K562 (cell line): ENCODE data around the gene FLAD1. TPM values are rescaled to one million over a fixed set of nuclear protein-coding genes. Genes with fewer than 3 reads are reported as not detected.

Source experiments
- ATAC-seq: fragments of 200-7000 bp; cut with Tn5 transposase; 3 replicates; pipeline ENCODE4 v1.9.1; 2020; ENCODE audit warnings: moderate library complexity
- BruUV-seq: library from RNA; stranded (reverse); fragments of 400-500 nt; replicated peaks from 2 replicates; lab custom pipeline; 2021; lab: Mats Ljungman, UMichigan
- CTCF ChIA-PET: fragments of 300-600 bp; formaldehyde crosslinking; extraction: SDS; loops from one replicate; lab custom pipeline; 2021; ENCODE audit warnings: low intra/inter-chr PET ratio; lab: Yijun Ruan, JAX
- POLR2A ChIA-PET: fragments of 300-600, 350-650 bp; sonication (Branson Sonifier 250); formaldehyde crosslinking; extraction: SDS; loops from one replicate; lab custom pipeline; 2021; ENCODE audit warnings: antibody characterized with exemption, inconsistent platforms; lab: Yijun Ruan, JAX
- DNase-seq, 4 experiments: peaks; one replicate each; pipeline versions ENCODE4 v3.0.0 to v3.0.0-alpha.2; 2011 to 2018; ENCODE audit warnings: low spot score in 3 of 4, mixed read lengths in 3 of 4; ENCODE audit errors: extremely low read depth in 1 of 4
- FAIRE-seq: peaks from 2 replicates; lab custom pipeline; 2011; peaks lifted over from hg19 to GRCh38; lab: Jason Lieb, UNC
- H2AFZ ChIP-seq: 2 replicates; pipeline ENCODE4 v1.6.0; 2011; ENCODE audit warnings: low read depth, low read length, control low read depth, inconsistent platforms
- H3K27ac ChIP-seq: fragments of 200-600 bp; 3 replicates; pipeline ENCODE4 v1.8.0; 2011; ENCODE audit warnings: low read depth, mild to moderate bottlenecking, control low read depth, inconsistent platforms, low read length, moderate library complexity, mixed read lengths; ENCODE audit errors: extremely low read depth
- H3K27me3 ChIP-seq, 2 experiments: fragments of 300-600 bp in 1 of 2; 2 replicates in 1 of 2; 3 replicates in 1 of 2; pipeline versions ENCODE4 v1.6.0 to v1.8.0; 2011; ENCODE audit warnings: inconsistent platforms in 2 of 2, low read length in 2 of 2, mild to moderate bottlenecking in 1 of 2, mixed read lengths in 1 of 2, moderate library complexity in 1 of 2; ENCODE audit not compliant: control insufficient read depth in 2 of 2, insufficient read depth in 2 of 2
- H3K36me3 ChIP-seq: fragments of 300-600 bp; 3 replicates; pipeline ENCODE4 v1.8.0; 2011; ENCODE audit warnings: mild to moderate bottlenecking, low read length, inconsistent platforms; ENCODE audit not compliant: control insufficient read depth, insufficient read depth
- H3K4me1 ChIP-seq, 2 experiments: fragments of 200-600 bp in 1 of 2; replicated peaks in 1 of 2; 2 replicates in 1 of 2; 3 replicates in 1 of 2; pipeline versions ENCODE4 v1.5.1 to v1.8.0; 2011; ENCODE audit warnings: inconsistent platforms in 2 of 2, low read length in 2 of 2, mild to moderate bottlenecking in 1 of 2, mixed read lengths in 1 of 2, moderate library complexity in 1 of 2; ENCODE audit not compliant: control insufficient read depth in 2 of 2, insufficient read depth in 2 of 2
- H3K4me2 ChIP-seq: 2 replicates; pipeline ENCODE4 v1.6.1; 2011; ENCODE audit warnings: low read length, control low read depth, inconsistent platforms, mixed read lengths; ENCODE audit not compliant: insufficient read depth
- H3K4me3 ChIP-seq: fragments of 200-600 bp; sonication (generic), shearing (Covaris generic); 2 replicates; pipeline ENCODE4 v1.5.1; 2016; ENCODE audit warnings: control low read depth, inconsistent platforms
- H3K79me2 ChIP-seq: fragments of 200-600 bp; 3 replicates; pipeline ENCODE4 v1.8.0; 2011; ENCODE audit warnings: low read length, inconsistent platforms; ENCODE audit not compliant: control insufficient read depth, insufficient read depth
- H3K9ac ChIP-seq, 2 experiments: 2 replicates each; pipeline versions ENCODE4 v1.6.0 to v1.6.1; 2011; ENCODE audit warnings: low read depth in 2 of 2, low read length in 2 of 2, control low read depth in 1 of 2, inconsistent platforms in 1 of 2, mild to moderate bottlenecking in 1 of 2, mixed read lengths in 1 of 2; ENCODE audit not compliant: insufficient read depth in 1 of 2
- H3K9me1 ChIP-seq: one replicate; pipeline ENCODE4 v1.6.0; 2011; ENCODE audit warnings: inconsistent platforms, mild to moderate bottlenecking, low read length, moderate library complexity; ENCODE audit not compliant: control insufficient read depth, insufficient read depth
- H3K9me3 ChIP-seq: replicated peaks from 2 replicates; pipeline ENCODE4 v1.5.1; 2011; ENCODE audit warnings: low read depth, low read length, inconsistent platforms; ENCODE audit not compliant: control insufficient read depth, insufficient read depth
- H4K20me1 ChIP-seq: replicated peaks from 2 replicates; pipeline ENCODE4 v1.6.1; 2011; ENCODE audit warnings: low read length, inconsistent platforms, mixed read lengths; ENCODE audit not compliant: control insufficient read depth, insufficient read depth
- CTBP1 ChIP-seq: fragments of 450-650 bp; IDR thresholded peaks from 2 replicates; pipeline ENCODE4 v1.6.1; 2016; ENCODE audit warnings: borderline replicate concordance
- MBD1 ChIP-seq: fragments of 250-450 bp; sonication (Bioruptor Pico); IDR thresholded peaks from 2 replicates; pipeline ENCODE4 v1.8.0; 2022; ENCODE audit warnings: inconsistent platforms
- NFIC ChIP-seq: fragments of 450-650 bp; IDR thresholded peaks from 2 replicates; pipeline ENCODE4 v1.6.1; 2017; ENCODE audit warnings: mild to moderate bottlenecking, inconsistent platforms
- NR2C2 ChIP-seq, 2 experiments: fragments of 200-800 bp in 1 of 2; sonication (Bioruptor generic) in 1 of 2; sonication (generic) in 1 of 2; formaldehyde crosslinking in 1 of 2; IDR thresholded peaks; 2 replicates each; pipeline versions ENCODE4 v1.6.1 to v1.8.0; 2016 to 2022; ENCODE audit warnings: mild to moderate bottlenecking in 1 of 2, missing compliant biosample characterization in 1 of 2, missing genetic modification characterization in 1 of 2, missing genetic modification reagents in 1 of 2
- SIN3B ChIP-seq: fragments of 450-650 bp; IDR thresholded peaks from 2 replicates; pipeline ENCODE4 v1.6.1; 2017; ENCODE audit warnings: low read depth, mild to moderate bottlenecking, moderate library complexity
- TOE1 ChIP-seq, 2 experiments: fragments of 450-650 bp in 1 of 2; sonication (generic) in 1 of 2; formaldehyde crosslinking in 1 of 2; IDR thresholded peaks; 2 replicates each; pipeline versions ENCODE4 v1.7.1 to v1.8.0; 2016 to 2022; ENCODE audit warnings: borderline replicate concordance in 2 of 2, mild to moderate bottlenecking in 2 of 2, antibody characterized with exemption in 1 of 2, inconsistent platforms in 1 of 2, low read depth in 1 of 2, missing genetic modification reagents in 1 of 2, moderate library complexity in 1 of 2
- ZFPM2 ChIP-seq: fragments of 250-450 bp; sonication (Bioruptor Pico); IDR thresholded peaks from 2 replicates; pipeline ENCODE4 v1.5.1; 2022; ENCODE audit warnings: mild to moderate bottlenecking
- ZNF184 ChIP-seq: sonication (generic); formaldehyde crosslinking; IDR thresholded peaks from 2 replicates; pipeline ENCODE4 v1.5.0; 2020; ENCODE audit warnings: missing genetic modification reagents
- WGBS: fragments of 100-300 bp; shearing (Covaris generic); methylation state at CpG from one replicate; pipeline ENCODE4 v1.1.6; 2016; ENCODE audit warnings: low coverage, mixed read lengths; ENCODE audit not compliant: insufficient coverage; ENCODE audit errors: missing lambda C conversion rate; 5-methylcytosine and 5-hydroxymethylcytosine counted together
- in situ Hi-C: fragments of 300-500 bp; cut with MboI; formaldehyde crosslinking; loops from 4 replicates; pipeline ENCODE4 v1.15.0; 2018; ENCODE audit warnings: inconsistent platforms, mixed read lengths
- intact Hi-C: fragments of 100-400 bp; cut with micrococcal nuclease; formaldehyde crosslinking; loops from 2 replicates; pipeline ENCODE4 v1.14.2; 2022
- polyA plus RNA-seq, 8 experiments: library from polyadenylated mRNA; depleted of rRNA in 4 of 8; stranded (reverse) in 5 of 8; unstranded in 3 of 8; fragments of >200 nt; fragmentation: Nextera tagmentation in 2 of 8; fragmentation: Illumina TruSeq in 1 of 8; extraction: Ambion mirVana in 2 of 8; extraction: Trizol in 1 of 8; gene quantifications; 2 replicates each; pipeline versions ENCODE4 v1.2.1 to v1.2.3, GENCODE V29; 2011 to 2014; ENCODE audit warnings: inconsistent platforms in 1 of 8, missing spikeins in 1 of 8
- total RNA-seq, 7 experiments: library from RNA; depleted of rRNA in 6 of 7; stranded (reverse); fragments of >200 nt in 6 of 7; fragmentation: Illumina TruSeq in 2 of 7; extraction: Trizol in 2 of 7; gene quantifications; 2 replicates each; pipeline versions ENCODE4 v1.2.1 to v1.2.3, GENCODE V29; 2011 to 2021; ENCODE audit warnings: low replicate concordance in 1 of 7
- TF ChIP-seq, protein P1 (sequence below): IDR thresholded peaks from 3 replicates; pipeline ENCODE4 v1.6.1; 2011; ENCODE audit warnings: borderline replicate concordance, mild to moderate bottlenecking, moderate library complexity; ENCODE audit not compliant: insufficient read length; ENCODE audit errors: extremely low read depth

Gene FLAD1
- total and polyA plus RNA-seq, 9 of the 15 experiments (the other 6 are each of a cell fraction or from before 2014, with no cell fraction given): 24.9 to 85.8 (median 67.0) TPM

DNA sequence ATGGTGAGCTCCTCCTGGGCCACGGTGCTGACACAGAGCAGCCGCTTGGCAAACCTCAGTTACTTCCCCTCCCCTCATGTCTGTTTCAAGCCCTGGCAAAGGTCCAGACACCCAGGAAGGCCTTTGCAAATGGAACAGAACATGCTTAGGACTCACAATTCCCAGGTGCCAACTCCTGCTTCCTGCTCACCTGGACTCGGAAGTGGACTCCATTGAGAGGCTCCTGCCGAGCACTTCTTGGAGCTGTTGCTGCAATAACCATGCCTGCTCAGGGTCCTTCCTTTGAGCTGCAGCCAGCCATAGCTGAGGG is 39.7 kb downstream of the FLAD1 start:
- no peak for ATAC-seq
- CTCF ChIA-PET: interaction anchor here (0.5 kb wide), 1 partner anchor 100 kb away, joined by 3 read pairs; no protein-coding TSS in a partner anchor
- Histone ChIP-seq H3K4me2 (no peak overlapping the region; the same call in 1 of the 2 replicates), H3K79me2 (no peaks in the 10 kb centered on the region), H3K9ac (peak overlapping the region in 1 of 2 experiments; percentile 59; a peak in 2 of 4 replicates), H3K27me3 (no peaks in the 10 kb centered on the region), H3K4me1 (peaks cover 16 to 19% of the 10 kb centered on the region in 2 experiments)
- POLR2A ChIA-PET: interaction anchor here (0.6 to 1.3 kb wide), 8 partner anchors 10 to 829 kb away, joined by 3 to 4 read pairs (median 3); no protein-coding TSS in a partner anchor
- BruUV-seq: no TSS peak
- peak; percentile 76 for TF ChIP-seq NFIC
- no peak for TF ChIP-seq TOE1 (IDR thresholded peaks at IDR 0.05; ENCODE audit: borderline replicate concordance)
- TF ChIP-seq TOE1 (CRISPR knock-in tag; IDR thresholded peaks at IDR 0.05; ENCODE audit: borderline replicate concordance, low read depth): no peak
- TF ChIP-seq, all 486 proteins: peak for 1
- Histone ChIP-seq H3K9me3 (no peaks in the 10 kb centered on the region), H3K36me3 (peaks cover 9% of the 10 kb centered on the region; the same call in 1 of the 3 replicates), H2AFZ (no peak overlapping the region), H4K20me1 (no peaks in the 10 kb centered on the region), H3K27ac (no peak overlapping the region), H3K9me1 (no peaks in the 10 kb centered on the region), H3K4me3 (no peak overlapping the region)
- WGBS: 13% methylated on average over 4 of the region's 4 CpGs
- FAIRE-seq (peak; percentile 77), DNase-seq (peak in 1 of 4 experiments; percentile 42)
- intact Hi-C loops (no loop called here), in situ Hi-C loops (no loop called here)

DNA sequence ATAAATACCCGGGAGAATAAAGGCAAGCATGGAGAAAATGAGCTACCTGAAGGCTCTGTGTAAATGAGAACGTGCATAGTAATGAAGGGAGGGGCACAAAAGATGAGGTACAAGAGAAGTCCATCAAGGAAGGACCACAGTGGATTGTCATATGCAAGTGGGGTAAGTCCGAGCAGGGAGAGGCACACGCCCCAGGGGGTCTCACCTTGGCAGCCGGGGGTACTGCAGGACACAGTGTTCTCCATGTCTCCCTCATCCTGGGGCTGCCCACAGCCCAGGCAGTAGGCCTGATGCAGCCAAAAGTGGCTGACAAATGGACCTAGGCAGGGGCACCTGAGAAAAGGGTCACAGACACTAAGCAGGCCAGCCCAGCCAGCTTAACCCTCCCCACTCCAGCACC is 40.5 kb downstream of the FLAD1 start:
- Histone ChIP-seq H3K4me1 (peaks cover 13% of the 10 kb centered on the region in 2 experiments; a peak in 4 of 5 replicates), H3K4me2 (no peak overlapping the region), H3K27me3 (no peaks in the 10 kb centered on the region), H4K20me1 (no peaks in the 10 kb centered on the region), H3K9me1 (no peaks in the 10 kb centered on the region), H3K4me3 (no peak overlapping the region), H3K36me3 (peaks cover 5% of the 10 kb centered on the region; the same call in 1 of the 3 replicates), H3K27ac (no peak overlapping the region), H2AFZ (no peak overlapping the region), H3K79me2 (no peaks in the 10 kb centered on the region), H3K9me3 (no peaks in the 10 kb centered on the region), H3K9ac (0 out of 4 replicates have a peak overlapping the region, but pooled peaks of 1 of the 2 experiments have one; percentile 22)
- DNase-seq: no peak
- intact Hi-C loops: no loop called here
- 37% methylated on average over 5 of the region's 5 CpGs for WGBS
- TF ChIP-seq SIN3B: no peak
- no peak for TF ChIP-seq ZNF184 (CRISPR knock-in tag)
- TF ChIP-seq MBD1 (CRISPR knock-in tag): no peak
- no peak for TF ChIP-seq CTBP1
- TF ChIP-seq, protein P1, sequence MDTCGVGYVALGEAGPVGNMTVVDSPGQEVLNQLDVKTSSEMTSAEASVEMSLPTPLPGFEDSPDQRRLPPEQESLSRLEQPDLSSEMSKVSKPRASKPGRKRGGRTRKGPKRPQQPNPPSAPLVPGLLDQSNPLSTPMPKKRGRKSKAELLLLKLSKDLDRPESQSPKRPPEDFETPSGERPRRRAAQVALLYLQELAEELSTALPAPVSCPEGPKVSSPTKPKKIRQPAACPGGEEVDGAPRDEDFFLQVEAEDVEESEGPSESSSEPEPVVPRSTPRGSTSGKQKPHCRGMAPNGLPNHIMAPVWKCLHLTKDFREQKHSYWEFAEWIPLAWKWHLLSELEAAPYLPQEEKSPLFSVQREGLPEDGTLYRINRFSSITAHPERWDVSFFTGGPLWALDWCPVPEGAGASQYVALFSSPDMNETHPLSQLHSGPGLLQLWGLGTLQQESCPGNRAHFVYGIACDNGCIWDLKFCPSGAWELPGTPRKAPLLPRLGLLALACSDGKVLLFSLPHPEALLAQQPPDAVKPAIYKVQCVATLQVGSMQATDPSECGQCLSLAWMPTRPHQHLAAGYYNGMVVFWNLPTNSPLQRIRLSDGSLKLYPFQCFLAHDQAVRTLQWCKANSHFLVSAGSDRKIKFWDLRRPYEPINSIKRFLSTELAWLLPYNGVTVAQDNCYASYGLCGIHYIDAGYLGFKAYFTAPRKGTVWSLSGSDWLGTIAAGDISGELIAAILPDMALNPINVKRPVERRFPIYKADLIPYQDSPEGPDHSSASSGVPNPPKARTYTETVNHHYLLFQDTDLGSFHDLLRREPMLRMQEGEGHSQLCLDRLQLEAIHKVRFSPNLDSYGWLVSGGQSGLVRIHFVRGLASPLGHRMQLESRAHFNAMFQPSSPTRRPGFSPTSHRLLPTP: no peak
- no peak for TF ChIP-seq ZFPM2 (CRISPR knock-in tag)
- no peak for TF ChIP-seq NR2C2 (CRISPR knock-in tag; IDR thresholded peaks at IDR 0.05)
- no peak for TF ChIP-seq NR2C2 (tag; IDR thresholded peaks at IDR 0.05)
- FAIRE-seq: no peak
- ChIA-PET CTCF (no interaction called here), POLR2A (interaction anchor here (0.6 to 1.2 kb wide), 3 partner anchors 15 to 830 kb away, joined by 3 to 4 read pairs (median 3); no protein-coding TSS in a partner anchor)
- BruUV-seq: no TSS peak
- ATAC-seq: no peak
- in situ Hi-C loops: no loop called here
